HTR-8/SVneo (cell line): Measurements from ENCODE around the gene CAMTA2.
A peak's percentile ranks its signal among the peaks of the same experiment; 100 is the strongest.

Source experiments
- DNase-seq: peaks from one replicate; pipeline ENCODE4 v3.0.0; 2011; ENCODE audit warnings: low spot score, mixed read lengths; ENCODE audit not compliant: insufficient read length
- FAIRE-seq: peaks from 2 replicates; lab custom pipeline; 2011; peaks lifted over from hg19 to GRCh38; lab: Jason Lieb, UNC

CAMTA2 gene

GRCh38 chr17:4971826-4972225 is 15.6 kb downstream of the CAMTA2 start:
- DNase-seq = no peak
- no peak for FAIRE-seq

GRCh38 chr17:4970273-4970672 is 17.2 kb downstream of the CAMTA2 start:
- no peak for FAIRE-seq

GRCh38 chr17:4969551-4970173 is 17.8 kb downstream of the CAMTA2 start:
- DNase-seq (no peak), FAIRE-seq (no peak)

More at GRCh38 chr17:4970273-4970672, 17.2 kb downstream of the CAMTA2 start:
- DNase-seq = no peak

- FAIRE-seq (no peak), DNase-seq (no peak)
Observed at GRCh38 chr17:4969047-4969550, 18.4 kb downstream of the CAMTA2 start.

- DNase-seq (no peak), FAIRE-seq (no peak)
Observed at GRCh38 chr17:4968486-4969046, 18.9 kb downstream of the CAMTA2 start.

GRCh38 chr17:4967539-4968485 is 19.7 kb downstream of the CAMTA2 start, which contains the start of gene SPAG7:
TSS of gene SPAG7 (minus strand) at chr17:4967817. CDS start at chr17:4967804, 13 bp downstream.
- peak; percentile 36 for FAIRE-seq
- DNase-seq = peak; percentile 93

GRCh38 chr17:4966844-4967538 is 20.5 kb downstream of the CAMTA2 start:
- DNase-seq = peak; percentile 99
- FAIRE-seq = peak; percentile 98

GRCh38 chr17:4965311-4965986 is 22.0 kb downstream of the CAMTA2 start:
- FAIRE-seq (no peak), DNase-seq (no peak)

GRCh38 chr17:4960279-4960922 is 27.1 kb downstream of the CAMTA2 start:
- no peak for DNase-seq
- no peak for FAIRE-seq

- no peak for DNase-seq
- no peak for FAIRE-seq
Observed at GRCh38 chr17:4959261-4959965, 28.1 kb downstream of the CAMTA2 start.

- DNase-seq (no peak), FAIRE-seq (no peak)
Observed at GRCh38 chr17:4958102-4958501, 29.4 kb downstream of the CAMTA2 start.

- DNase-seq = no peak
- no peak for FAIRE-seq
Observed at GRCh38 chr17:4956493-4957061, 30.9 kb downstream of the CAMTA2 start.

GRCh38 chr17:4955091-4955490 is 32.4 kb downstream of the CAMTA2 start:
- DNase-seq (no peak), FAIRE-seq (no peak)

GRCh38 chr17:4953451-4953961 is 34.0 kb downstream of the CAMTA2 start:
- DNase-seq (no peak), FAIRE-seq (peak; percentile 79)

GRCh38 chr17:4951486-4951885 is 36.0 kb downstream of the CAMTA2 start:
- DNase-seq (no peak), FAIRE-seq (no peak)

- DNase-seq (no peak), FAIRE-seq (no peak)
Observed at GRCh38 chr17:4950746-4951204, 36.7 kb downstream of the CAMTA2 start, which contains the start of gene ENO3. TSS of gene ENO3 (plus strand) at chr17:4951119. CDS start at chr17:4951830, 711 bp downstream.

- FAIRE-seq = no peak
- peak; percentile 65 for DNase-seq
Observed at GRCh38 chr17:4950075-4950745, 37.3 kb downstream of the CAMTA2 start.
